Glutamatergic neuron (in vitro differentiated cells): Measurements from ENCODE around the gene CCDC134. TPM values are rescaled to one million over a fixed set of nuclear protein-coding genes. Genes with fewer than 3 reads are reported as not detected.

Source experiments
- DNase-seq: peaks from one replicate; pipeline ENCODE4 v3.0.0; 2022
- H3K27ac Mint-ChIP-seq: one replicate; pipeline ENCODE4 v1.8.0; 2020; ENCODE audit warnings: mild to moderate bottlenecking, mixed read lengths, inconsistent platforms; ENCODE audit not compliant: unreplicated experiment
- H3K27me3 Mint-ChIP-seq: one replicate; pipeline ENCODE4 v1.8.0; 2020; ENCODE audit warnings: mild to moderate bottlenecking, moderate library complexity, mixed read lengths, inconsistent platforms; ENCODE audit not compliant: unreplicated experiment
- H3K36me3 Mint-ChIP-seq: one replicate; pipeline ENCODE4 v1.8.0; 2020; ENCODE audit warnings: mild to moderate bottlenecking, mixed read lengths, inconsistent platforms; ENCODE audit not compliant: unreplicated experiment
- H3K4me1 Mint-ChIP-seq: one replicate; pipeline ENCODE4 v1.8.0; 2020; ENCODE audit warnings: mild to moderate bottlenecking, low read depth, mixed read lengths, inconsistent platforms; ENCODE audit not compliant: unreplicated experiment
- H3K4me3 Mint-ChIP-seq: one replicate; pipeline ENCODE4 v1.8.0; 2020; ENCODE audit warnings: mild to moderate bottlenecking, mixed read lengths, inconsistent platforms; ENCODE audit not compliant: unreplicated experiment
- H3K9me3 Mint-ChIP-seq: one replicate; pipeline ENCODE4 v1.8.0; 2020; ENCODE audit warnings: mild to moderate bottlenecking, moderate library complexity, mixed read lengths, inconsistent platforms; ENCODE audit not compliant: unreplicated experiment
- total RNA-seq: library from RNA; stranded (reverse); fragmentation: NEBNext Ultra II Directional; extraction: Animal tissue kit (Norgen Biotek cat#: 25700); gene quantifications from one replicate; pipeline ENCODE4 v1.2.1, GENCODE V29; 2021; ENCODE audit not compliant: unreplicated experiment
- TF ChIP-seq, protein P1 (sequence below): fragments of 200-600 bp; sonication (generic); IDR thresholded peaks from one replicate; pipeline ENCODE4 v1.5.0; 2021; ENCODE audit not compliant: partially characterized antibody, unreplicated experiment

Gene CCDC134
- total RNA-seq, 1 donor from 2014 or later, result 9.4 TPM

DNA sequence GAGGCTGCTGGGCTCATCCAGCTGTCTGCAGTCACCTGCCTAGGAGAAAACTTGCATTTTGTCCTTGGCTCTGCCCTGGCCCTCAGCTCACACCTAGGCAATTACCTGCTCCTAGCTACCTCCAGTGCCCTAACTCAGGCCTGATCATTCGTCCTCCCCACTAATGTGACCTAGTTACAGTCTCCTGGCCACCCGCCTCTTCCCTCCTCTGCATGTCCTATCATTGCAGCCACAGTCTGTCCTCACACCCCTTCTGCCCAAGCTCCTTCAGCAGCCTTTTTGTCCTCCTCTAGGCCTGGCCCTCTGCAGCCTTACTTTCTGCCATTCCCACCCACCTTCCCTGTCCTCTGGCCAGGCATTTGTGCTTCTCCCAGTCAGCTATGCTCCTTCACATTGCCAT is 17.7 kb upstream of the CCDC134 start:
- no peaks in the 10 kb centered on the region for H3K36me3 Mint-ChIP-seq
- peak overlapping the region; percentile 33 for H3K27ac Mint-ChIP-seq
- H3K4me1 Mint-ChIP-seq, result peaks cover 9% of the 10 kb centered on the region
- TF ChIP-seq, protein P1, sequence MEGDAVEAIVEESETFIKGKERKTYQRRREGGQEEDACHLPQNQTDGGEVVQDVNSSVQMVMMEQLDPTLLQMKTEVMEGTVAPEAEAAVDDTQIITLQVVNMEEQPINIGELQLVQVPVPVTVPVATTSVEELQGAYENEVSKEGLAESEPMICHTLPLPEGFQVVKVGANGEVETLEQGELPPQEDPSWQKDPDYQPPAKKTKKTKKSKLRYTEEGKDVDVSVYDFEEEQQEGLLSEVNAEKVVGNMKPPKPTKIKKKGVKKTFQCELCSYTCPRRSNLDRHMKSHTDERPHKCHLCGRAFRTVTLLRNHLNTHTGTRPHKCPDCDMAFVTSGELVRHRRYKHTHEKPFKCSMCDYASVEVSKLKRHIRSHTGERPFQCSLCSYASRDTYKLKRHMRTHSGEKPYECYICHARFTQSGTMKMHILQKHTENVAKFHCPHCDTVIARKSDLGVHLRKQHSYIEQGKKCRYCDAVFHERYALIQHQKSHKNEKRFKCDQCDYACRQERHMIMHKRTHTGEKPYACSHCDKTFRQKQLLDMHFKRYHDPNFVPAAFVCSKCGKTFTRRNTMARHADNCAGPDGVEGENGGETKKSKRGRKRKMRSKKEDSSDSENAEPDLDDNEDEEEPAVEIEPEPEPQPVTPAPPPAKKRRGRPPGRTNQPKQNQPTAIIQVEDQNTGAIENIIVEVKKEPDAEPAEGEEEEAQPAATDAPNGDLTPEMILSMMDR, result no peak
- no peak for DNase-seq
- H3K27me3 Mint-ChIP-seq, result peaks cover 3% of the 10 kb centered on the region
- no peaks in the 10 kb centered on the region for H3K9me3 Mint-ChIP-seq
- H3K4me3 Mint-ChIP-seq, result no peak overlapping the region

DNA sequence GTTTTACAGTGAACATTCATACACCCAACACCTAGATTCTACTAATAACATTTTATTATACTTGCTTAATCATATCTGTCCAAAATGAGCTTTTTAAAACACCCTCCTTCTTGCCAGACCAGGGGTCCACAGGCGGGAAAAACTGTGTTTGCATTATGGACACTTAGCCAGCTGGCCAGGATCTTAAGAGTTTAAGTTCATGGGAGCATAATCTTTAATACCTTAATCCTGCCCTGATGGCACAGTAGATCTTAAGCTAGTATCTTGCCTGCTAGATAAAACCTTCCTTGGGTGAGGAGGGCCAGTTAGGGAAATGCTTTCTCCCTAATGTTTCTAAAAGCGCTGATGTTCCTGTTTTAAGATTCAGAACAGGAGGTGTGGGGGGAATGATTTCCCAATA is 13.1 kb upstream of the CCDC134 start:
- H3K27ac Mint-ChIP-seq, result no peak overlapping the region
- H3K4me1 Mint-ChIP-seq, result no peaks in the 10 kb centered on the region
- H3K4me3 Mint-ChIP-seq, result no peak overlapping the region
- no peaks in the 10 kb centered on the region for H3K9me3 Mint-ChIP-seq
- no peaks in the 10 kb centered on the region for H3K36me3 Mint-ChIP-seq
- peaks cover 2% of the 10 kb centered on the region for H3K27me3 Mint-ChIP-seq
- no peak for DNase-seq
- TF ChIP-seq, protein P1, result no peak

DNA sequence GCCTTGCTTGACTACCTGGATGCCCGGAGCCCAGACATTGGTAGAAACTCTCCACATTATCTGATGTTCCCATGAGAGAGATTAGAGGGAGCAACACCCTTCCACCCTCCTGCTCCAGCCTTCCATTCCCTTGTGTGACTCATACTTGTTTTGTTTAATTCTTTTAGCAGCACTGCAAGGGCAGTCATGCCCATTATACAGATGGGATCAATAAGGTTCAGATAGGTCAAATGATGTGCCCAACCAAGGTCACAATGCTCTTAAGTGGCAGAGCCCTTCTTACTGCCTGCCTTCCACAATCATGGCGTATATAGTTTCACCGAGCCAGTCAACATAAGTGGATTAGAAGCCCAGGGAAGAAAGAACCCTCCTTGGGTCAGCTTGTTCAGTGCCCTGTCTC is 6.6 kb upstream of the CCDC134 start:
- H3K4me1 Mint-ChIP-seq, result no peaks in the 10 kb centered on the region
- TF ChIP-seq, protein P1, result no peak
- H3K9me3 Mint-ChIP-seq, result no peaks in the 10 kb centered on the region
- H3K27ac Mint-ChIP-seq, result no peak overlapping the region
- H3K36me3 Mint-ChIP-seq, result no peaks in the 10 kb centered on the region
- no peak for DNase-seq
- no peak overlapping the region for H3K4me3 Mint-ChIP-seq
- H3K27me3 Mint-ChIP-seq, result peaks cover 1% of the 10 kb centered on the region

DNA sequence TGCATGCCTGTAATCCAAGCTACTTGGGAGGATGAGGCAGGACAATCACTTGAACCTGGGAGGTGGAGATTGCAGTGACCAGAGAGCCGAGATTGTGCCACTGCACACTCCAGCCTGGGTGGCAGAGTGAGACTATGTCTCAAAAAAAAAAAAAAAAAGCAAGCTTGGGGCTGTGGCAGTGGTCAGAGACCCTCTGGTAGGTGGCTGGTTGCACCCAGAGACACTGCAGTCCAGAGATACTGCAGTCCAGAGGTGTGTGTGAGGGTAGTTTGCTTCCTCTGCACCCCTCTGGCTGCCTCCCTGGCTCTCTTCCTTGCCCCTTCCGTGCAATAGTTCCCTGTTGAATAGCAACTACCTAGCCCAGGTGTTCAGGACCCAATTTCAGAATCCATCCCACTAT is 1.7 kb upstream of the CCDC134 start:
- DNase-seq, result no peak
- peaks cover 8% of the 10 kb centered on the region for H3K4me1 Mint-ChIP-seq
- no peaks in the 10 kb centered on the region for H3K36me3 Mint-ChIP-seq
- H3K27ac Mint-ChIP-seq, result no peak overlapping the region
- H3K9me3 Mint-ChIP-seq, result peaks cover 1% of the 10 kb centered on the region
- H3K27me3 Mint-ChIP-seq, result peaks cover 1% of the 10 kb centered on the region
- TF ChIP-seq, protein P1, result no peak
- no peak overlapping the region for H3K4me3 Mint-ChIP-seq

DNA sequence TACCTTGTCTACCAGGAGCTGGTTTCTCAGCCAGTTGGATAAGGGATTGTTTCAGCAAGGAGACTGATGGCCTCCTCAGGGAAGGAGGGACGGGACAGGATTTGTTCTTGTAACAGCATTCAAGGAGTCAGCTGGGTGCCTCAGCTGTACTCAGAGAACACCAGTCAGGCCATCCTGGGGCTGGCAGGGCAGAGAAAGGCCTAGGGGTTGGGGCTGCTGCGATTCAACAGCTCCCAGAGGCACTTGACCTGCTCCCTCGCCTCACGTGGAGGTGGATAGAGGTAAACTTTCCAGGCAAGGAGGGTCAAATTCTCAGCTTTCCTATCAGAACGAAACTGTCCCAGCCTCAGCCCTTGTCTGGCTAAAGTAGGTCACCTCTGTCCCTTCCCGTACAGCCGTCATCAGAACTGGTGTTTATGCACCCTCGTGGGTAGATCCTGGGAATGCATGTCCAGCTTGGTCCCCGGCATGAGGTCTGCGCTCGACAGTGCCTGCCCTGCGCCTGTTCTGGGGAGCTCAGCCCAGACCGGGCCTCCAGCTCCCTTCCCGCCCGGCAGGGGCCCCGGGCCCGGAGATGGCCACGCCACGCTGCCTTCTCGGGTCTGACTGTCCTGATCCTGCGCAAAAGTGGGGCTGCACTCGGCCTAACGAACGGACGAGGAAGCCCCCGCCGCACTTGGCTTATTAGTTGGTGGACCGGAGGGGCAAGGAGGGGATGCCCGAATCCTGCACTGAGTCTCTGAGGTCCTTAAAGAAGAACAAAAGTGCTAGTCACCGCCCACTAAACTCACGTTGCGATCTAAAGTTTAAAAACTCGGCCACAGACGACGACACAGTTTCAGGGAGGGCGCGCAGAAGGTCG is 762 bp upstream of the CCDC134 start:
- Mint-ChIP-seq H3K9me3 (peaks cover 1% of the 10 kb centered on the region), H3K27me3 (peaks cover 1% of the 10 kb centered on the region), H3K36me3 (no peaks in the 10 kb centered on the region), H3K27ac (peak overlapping the region; percentile 76), H3K4me1 (peaks cover 8% of the 10 kb centered on the region), H3K4me3 (peak overlapping the region; percentile 91)
- TF ChIP-seq, protein P1, result no peak
- peak; percentile 23 for DNase-seq
